HEK293 (cell line): Measurements from ENCODE around the gene USP6NL.

Experiments
- BCL11A ChIP-seq: fragments of 450-650 bp; formaldehyde crosslinking; IDR thresholded peaks from 2 replicates; pipeline ENCODE4 v1.5.1; 2016; ENCODE audit warnings: low read depth, missing biosample characterization, missing genetic modification characterization
- KLF9 ChIP-seq: fragments of 450-650 bp; formaldehyde crosslinking; IDR thresholded peaks from 2 replicates; pipeline ENCODE4 v1.5.1; 2016; ENCODE audit warnings: missing biosample characterization, missing genetic modification characterization, low read depth
- OSR2 ChIP-seq: fragments of 450-650 bp; formaldehyde crosslinking; IDR thresholded peaks from 2 replicates; pipeline ENCODE4 v1.5.1; 2016; ENCODE audit warnings: missing biosample characterization, missing genetic modification characterization
- ZBTB48 ChIP-seq: fragments of 450-650 bp; formaldehyde crosslinking; IDR thresholded peaks from 2 replicates; pipeline ENCODE4 v1.5.1; 2016; ENCODE audit warnings: missing biosample characterization, missing genetic modification characterization
- ZEB2 ChIP-seq: fragments of 450-650 bp; formaldehyde crosslinking; IDR thresholded peaks from 2 replicates; pipeline ENCODE4 v1.5.1; 2016; ENCODE audit warnings: missing biosample characterization, missing genetic modification characterization
- ZFP69B ChIP-seq: fragments of 450-650 bp; formaldehyde crosslinking; IDR thresholded peaks from 2 replicates; pipeline ENCODE4 v1.5.1; 2016; ENCODE audit warnings: missing biosample characterization, missing genetic modification characterization
- ZNF112 ChIP-seq: fragments of 450-650 bp; formaldehyde crosslinking; IDR thresholded peaks from 2 replicates; pipeline ENCODE4 v1.5.0; 2017; ENCODE audit warnings: missing biosample characterization, missing genetic modification characterization
- ZNF514 ChIP-seq: fragments of 450-650 bp; formaldehyde crosslinking; IDR thresholded peaks from 2 replicates; pipeline ENCODE4 v1.5.1; 2016; ENCODE audit warnings: missing biosample characterization, missing genetic modification characterization
- ZNF596 ChIP-seq: fragments of 450-650 bp; IDR thresholded peaks from 2 replicates; pipeline ENCODE4 v1.5.0; 2018; ENCODE audit warnings: missing biosample characterization, mild to moderate bottlenecking, missing genetic modification characterization, moderate library complexity
- TF ChIP-seq, protein P1 (sequence below): fragments of 450-650 bp; formaldehyde crosslinking; IDR thresholded peaks from 2 replicates; pipeline ENCODE4 v1.5.1; 2016; ENCODE audit warnings: missing biosample characterization, missing genetic modification characterization
- TF ChIP-seq, protein P2 (sequence below): fragments of 450-650 bp; formaldehyde crosslinking; conservative IDR thresholded peaks from 2 replicates; pipeline ENCODE4 v1.5.1; 2016; ENCODE audit warnings: low read depth, missing biosample characterization, missing genetic modification characterization
- TF ChIP-seq, protein P3 (sequence below): fragments of 450-650 bp; formaldehyde crosslinking; IDR thresholded peaks from 2 replicates; pipeline ENCODE4 v1.5.1; 2016; ENCODE audit warnings: missing biosample characterization, missing genetic modification characterization
- TF ChIP-seq, protein P4 (sequence below): fragments of 450-650 bp; formaldehyde crosslinking; IDR thresholded peaks from 2 replicates; pipeline ENCODE4 v1.5.1; 2016; ENCODE audit warnings: missing biosample characterization, missing genetic modification characterization
- TF ChIP-seq, protein P5 (sequence below): fragments of 450-650 bp; formaldehyde crosslinking; IDR thresholded peaks from 2 replicates; pipeline ENCODE4 v1.5.1; 2016; ENCODE audit warnings: missing biosample characterization, missing genetic modification characterization, low read depth

DNA sequence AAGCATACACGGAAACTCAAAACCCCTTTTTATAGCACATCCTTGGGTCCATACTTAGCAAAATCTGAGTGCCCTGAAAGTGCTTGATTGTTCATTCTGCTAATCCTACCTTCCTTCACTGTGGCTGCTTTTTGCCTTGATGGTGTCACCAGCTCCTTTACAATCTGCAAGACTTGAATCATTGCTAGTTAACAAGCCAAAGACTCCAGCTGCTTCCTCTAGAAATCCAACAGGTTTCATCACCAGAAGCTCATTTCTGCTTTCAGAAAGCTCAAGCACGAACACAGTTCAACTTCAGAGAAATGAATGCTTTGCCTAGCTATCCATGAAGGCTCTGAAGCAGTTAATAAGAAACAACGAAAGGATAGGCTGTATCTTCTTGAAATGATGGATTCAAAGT is 38.0 kb downstream of the USP6NL start:
- TF ChIP-seq, protein P1, sequence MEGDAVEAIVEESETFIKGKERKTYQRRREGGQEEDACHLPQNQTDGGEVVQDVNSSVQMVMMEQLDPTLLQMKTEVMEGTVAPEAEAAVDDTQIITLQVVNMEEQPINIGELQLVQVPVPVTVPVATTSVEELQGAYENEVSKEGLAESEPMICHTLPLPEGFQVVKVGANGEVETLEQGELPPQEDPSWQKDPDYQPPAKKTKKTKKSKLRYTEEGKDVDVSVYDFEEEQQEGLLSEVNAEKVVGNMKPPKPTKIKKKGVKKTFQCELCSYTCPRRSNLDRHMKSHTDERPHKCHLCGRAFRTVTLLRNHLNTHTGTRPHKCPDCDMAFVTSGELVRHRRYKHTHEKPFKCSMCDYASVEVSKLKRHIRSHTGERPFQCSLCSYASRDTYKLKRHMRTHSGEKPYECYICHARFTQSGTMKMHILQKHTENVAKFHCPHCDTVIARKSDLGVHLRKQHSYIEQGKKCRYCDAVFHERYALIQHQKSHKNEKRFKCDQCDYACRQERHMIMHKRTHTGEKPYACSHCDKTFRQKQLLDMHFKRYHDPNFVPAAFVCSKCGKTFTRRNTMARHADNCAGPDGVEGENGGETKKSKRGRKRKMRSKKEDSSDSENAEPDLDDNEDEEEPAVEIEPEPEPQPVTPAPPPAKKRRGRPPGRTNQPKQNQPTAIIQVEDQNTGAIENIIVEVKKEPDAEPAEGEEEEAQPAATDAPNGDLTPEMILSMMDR (tag by site-specific recombination), result no peak
- TF ChIP-seq, protein P2, sequence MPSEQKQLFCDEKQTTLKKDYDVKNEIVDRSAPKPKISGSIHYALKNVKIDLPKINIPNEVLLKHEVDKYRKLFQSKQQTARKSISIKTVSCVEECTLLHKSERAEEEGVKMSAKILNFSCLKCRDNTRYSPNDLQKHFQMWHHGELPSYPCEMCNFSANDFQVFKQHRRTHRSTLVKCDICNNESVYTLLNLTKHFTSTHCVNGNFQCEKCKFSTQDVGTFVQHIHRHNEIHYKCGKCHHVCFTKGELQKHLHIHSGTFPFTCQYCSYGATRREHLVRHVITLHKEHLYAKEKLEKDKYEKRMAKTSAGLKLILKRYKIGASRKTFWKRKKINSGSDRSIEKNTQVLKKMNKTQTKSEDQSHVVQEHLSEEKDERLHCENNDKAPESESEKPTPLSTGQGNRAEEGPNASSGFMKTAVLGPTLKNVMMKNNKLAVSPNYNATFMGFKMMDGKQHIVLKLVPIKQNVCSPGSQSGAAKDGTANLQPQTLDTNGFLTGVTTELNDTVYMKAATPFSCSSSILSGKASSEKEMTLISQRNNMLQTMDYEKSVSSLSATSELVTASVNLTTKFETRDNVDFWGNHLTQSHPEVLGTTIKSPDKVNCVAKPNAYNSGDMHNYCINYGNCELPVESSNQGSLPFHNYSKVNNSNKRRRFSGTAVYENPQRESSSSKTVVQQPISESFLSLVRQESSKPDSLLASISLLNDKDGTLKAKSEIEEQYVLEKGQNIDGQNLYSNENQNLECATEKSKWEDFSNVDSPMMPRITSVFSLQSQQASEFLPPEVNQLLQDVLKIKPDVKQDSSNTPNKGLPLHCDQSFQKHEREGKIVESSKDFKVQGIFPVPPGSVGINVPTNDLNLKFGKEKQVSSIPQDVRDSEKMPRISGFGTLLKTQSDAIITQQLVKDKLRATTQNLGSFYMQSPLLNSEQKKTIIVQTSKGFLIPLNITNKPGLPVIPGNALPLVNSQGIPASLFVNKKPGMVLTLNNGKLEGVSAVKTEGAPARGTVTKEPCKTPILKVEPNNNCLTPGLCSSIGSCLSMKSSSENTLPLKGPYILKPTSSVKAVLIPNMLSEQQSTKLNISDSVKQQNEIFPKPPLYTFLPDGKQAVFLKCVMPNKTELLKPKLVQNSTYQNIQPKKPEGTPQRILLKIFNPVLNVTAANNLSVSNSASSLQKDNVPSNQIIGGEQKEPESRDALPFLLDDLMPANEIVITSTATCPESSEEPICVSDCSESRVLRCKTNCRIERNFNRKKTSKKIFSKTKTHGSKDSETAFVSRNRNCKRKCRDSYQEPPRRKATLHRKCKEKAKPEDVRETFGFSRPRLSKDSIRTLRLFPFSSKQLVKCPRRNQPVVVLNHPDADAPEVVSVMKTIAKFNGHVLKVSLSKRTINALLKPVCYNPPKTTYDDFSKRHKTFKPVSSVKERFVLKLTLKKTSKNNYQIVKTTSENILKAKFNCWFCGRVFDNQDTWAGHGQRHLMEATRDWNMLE (tag by site-specific recombination), result no peak
- TF ChIP-seq BCL11A (tag by site-specific recombination), result no peak
- TF ChIP-seq ZNF596, result no peak
- TF ChIP-seq, protein P3, sequence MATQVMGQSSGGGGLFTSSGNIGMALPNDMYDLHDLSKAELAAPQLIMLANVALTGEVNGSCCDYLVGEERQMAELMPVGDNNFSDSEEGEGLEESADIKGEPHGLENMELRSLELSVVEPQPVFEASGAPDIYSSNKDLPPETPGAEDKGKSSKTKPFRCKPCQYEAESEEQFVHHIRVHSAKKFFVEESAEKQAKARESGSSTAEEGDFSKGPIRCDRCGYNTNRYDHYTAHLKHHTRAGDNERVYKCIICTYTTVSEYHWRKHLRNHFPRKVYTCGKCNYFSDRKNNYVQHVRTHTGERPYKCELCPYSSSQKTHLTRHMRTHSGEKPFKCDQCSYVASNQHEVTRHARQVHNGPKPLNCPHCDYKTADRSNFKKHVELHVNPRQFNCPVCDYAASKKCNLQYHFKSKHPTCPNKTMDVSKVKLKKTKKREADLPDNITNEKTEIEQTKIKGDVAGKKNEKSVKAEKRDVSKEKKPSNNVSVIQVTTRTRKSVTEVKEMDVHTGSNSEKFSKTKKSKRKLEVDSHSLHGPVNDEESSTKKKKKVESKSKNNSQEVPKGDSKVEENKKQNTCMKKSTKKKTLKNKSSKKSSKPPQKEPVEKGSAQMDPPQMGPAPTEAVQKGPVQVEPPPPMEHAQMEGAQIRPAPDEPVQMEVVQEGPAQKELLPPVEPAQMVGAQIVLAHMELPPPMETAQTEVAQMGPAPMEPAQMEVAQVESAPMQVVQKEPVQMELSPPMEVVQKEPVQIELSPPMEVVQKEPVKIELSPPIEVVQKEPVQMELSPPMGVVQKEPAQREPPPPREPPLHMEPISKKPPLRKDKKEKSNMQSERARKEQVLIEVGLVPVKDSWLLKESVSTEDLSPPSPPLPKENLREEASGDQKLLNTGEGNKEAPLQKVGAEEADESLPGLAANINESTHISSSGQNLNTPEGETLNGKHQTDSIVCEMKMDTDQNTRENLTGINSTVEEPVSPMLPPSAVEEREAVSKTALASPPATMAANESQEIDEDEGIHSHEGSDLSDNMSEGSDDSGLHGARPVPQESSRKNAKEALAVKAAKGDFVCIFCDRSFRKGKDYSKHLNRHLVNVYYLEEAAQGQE (tag by site-specific recombination), result no peak
- no peak for TF ChIP-seq ZNF514 (tag by site-specific recombination)
- TF ChIP-seq OSR2 (tag by site-specific recombination), result no peak
- TF ChIP-seq, protein P4, sequence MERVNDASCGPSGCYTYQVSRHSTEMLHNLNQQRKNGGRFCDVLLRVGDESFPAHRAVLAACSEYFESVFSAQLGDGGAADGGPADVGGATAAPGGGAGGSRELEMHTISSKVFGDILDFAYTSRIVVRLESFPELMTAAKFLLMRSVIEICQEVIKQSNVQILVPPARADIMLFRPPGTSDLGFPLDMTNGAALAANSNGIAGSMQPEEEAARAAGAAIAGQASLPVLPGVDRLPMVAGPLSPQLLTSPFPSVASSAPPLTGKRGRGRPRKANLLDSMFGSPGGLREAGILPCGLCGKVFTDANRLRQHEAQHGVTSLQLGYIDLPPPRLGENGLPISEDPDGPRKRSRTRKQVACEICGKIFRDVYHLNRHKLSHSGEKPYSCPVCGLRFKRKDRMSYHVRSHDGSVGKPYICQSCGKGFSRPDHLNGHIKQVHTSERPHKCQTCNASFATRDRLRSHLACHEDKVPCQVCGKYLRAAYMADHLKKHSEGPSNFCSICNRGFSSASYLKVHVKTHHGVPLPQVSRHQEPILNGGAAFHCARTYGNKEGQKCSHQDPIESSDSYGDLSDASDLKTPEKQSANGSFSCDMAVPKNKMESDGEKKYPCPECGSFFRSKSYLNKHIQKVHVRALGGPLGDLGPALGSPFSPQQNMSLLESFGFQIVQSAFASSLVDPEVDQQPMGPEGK, result no peak
- TF ChIP-seq, protein P5, sequence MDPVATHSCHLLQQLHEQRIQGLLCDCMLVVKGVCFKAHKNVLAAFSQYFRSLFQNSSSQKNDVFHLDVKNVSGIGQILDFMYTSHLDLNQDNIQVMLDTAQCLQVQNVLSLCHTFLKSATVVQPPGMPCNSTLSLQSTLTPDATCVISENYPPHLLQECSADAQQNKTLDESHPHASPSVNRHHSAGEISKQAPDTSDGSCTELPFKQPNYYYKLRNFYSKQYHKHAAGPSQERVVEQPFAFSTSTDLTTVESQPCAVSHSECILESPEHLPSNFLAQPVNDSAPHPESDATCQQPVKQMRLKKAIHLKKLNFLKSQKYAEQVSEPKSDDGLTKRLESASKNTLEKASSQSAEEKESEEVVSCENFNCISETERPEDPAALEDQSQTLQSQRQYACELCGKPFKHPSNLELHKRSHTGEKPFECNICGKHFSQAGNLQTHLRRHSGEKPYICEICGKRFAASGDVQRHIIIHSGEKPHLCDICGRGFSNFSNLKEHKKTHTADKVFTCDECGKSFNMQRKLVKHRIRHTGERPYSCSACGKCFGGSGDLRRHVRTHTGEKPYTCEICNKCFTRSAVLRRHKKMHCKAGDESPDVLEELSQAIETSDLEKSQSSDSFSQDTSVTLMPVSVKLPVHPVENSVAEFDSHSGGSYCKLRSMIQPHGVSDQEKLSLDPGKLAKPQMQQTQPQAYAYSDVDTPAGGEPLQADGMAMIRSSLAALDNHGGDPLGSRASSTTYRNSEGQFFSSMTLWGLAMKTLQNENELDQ (tag by site-specific recombination), result no peak
- no peak for TF ChIP-seq ZFP69B (tag by site-specific recombination)
- no peak for TF ChIP-seq ZEB2 (tag by site-specific recombination)
- TF ChIP-seq ZBTB48 (tag by site-specific recombination), result no peak
- TF ChIP-seq ZNF112 (tag by site-specific recombination), result no peak
- TF ChIP-seq KLF9 (tag by site-specific recombination), result no peak
